ENCODE measurements around the gene VRK3.

The VRK3 gene

DNA sequence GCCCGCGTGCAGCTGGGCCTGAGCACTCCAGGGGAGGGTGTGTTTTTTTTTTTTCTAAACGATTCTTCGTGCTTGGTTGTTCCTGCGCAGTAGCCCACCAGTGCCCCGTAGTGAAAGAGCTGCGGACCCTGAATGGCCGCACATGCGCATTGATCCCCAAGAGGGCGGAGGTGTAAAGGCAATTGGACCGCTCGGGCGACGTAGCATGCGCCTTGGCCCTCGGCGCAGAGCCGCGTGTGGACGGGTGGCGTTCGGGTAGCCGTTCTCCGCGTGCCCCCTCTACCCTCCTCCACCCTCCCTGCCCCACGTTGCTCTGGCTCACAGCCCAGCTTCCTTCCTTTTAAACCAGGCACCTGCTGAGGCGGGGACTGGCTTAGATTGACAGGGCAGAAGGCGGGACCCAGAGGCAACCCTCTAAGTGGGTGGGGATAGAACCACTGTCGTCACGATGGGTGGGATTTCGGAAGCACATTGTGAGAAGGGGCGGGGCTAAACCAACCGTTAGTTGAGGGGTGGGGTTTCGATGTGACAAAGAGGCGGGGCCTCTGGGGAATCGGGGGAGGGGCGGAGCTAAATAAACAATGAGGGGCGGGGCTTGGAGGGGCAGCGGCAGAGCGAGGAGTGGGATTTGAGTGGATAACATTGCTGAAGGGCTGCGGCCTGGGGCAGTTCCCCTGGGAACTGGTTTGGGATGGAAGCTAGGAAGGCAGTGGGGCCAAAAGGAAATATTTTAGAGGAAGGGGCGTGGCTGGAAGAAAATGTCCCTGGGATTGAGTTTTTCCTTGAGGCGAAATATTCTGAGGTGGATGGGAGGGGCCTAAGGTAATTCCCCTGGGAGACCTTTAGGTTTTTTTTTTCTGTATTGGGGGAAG, 95.3 kb downstream of the VRK3 start:
- no peaks in the 10 kb centered on the region for H3F3A ChIP-seq (ENCODE audit: control insufficient read depth, insufficient read depth)
- H3K9me3 ChIP-seq (ENCODE audit: control insufficient read depth, insufficient read depth, low read length), result no peaks in the 10 kb centered on the region
- no peaks in the 10 kb centered on the region for H3K9me2 ChIP-seq (replicated peaks; ENCODE audit: control insufficient read depth, low read length)
- H3K36me3 ChIP-seq (ENCODE audit: control insufficient read depth, low read length), result peaks cover 73% of the 10 kb centered on the region
- H3K79me2 ChIP-seq (ENCODE audit: control insufficient read depth, low read length), result peaks cover 63% of the 10 kb centered on the region
- peak overlapping the region; percentile 94 for H3K4me2 ChIP-seq (ENCODE audit: low read length)
- peaks cover 37% of the 10 kb centered on the region for H3K4me1 ChIP-seq (ENCODE audit: control insufficient read depth, low read length)
- no peaks in the 10 kb centered on the region for H3K27me3 ChIP-seq (ENCODE audit: control insufficient read depth, low read length)
- peak overlapping the region; percentile 86 for H3K27ac ChIP-seq (ENCODE audit: low read depth, low read length)
- peak overlapping the region; percentile 82 for H3K4me3 ChIP-seq (ENCODE audit: low read length)
- TF ChIP-seq EZH2phosphoT487 (IDR thresholded peaks at IDR 0.05; ENCODE audit: borderline replicate concordance, low read length), result no peak
- TF ChIP-seq, protein P1, sequence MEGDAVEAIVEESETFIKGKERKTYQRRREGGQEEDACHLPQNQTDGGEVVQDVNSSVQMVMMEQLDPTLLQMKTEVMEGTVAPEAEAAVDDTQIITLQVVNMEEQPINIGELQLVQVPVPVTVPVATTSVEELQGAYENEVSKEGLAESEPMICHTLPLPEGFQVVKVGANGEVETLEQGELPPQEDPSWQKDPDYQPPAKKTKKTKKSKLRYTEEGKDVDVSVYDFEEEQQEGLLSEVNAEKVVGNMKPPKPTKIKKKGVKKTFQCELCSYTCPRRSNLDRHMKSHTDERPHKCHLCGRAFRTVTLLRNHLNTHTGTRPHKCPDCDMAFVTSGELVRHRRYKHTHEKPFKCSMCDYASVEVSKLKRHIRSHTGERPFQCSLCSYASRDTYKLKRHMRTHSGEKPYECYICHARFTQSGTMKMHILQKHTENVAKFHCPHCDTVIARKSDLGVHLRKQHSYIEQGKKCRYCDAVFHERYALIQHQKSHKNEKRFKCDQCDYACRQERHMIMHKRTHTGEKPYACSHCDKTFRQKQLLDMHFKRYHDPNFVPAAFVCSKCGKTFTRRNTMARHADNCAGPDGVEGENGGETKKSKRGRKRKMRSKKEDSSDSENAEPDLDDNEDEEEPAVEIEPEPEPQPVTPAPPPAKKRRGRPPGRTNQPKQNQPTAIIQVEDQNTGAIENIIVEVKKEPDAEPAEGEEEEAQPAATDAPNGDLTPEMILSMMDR (IDR thresholded peaks at IDR 0.05; ENCODE audit: low read depth, low read length, poor library complexity, severe bottlenecking), result no peak
- H4K20me1 ChIP-seq (ENCODE audit: control insufficient read depth, insufficient read depth, low read depth, low read length), result peaks cover 20% of the 10 kb centered on the region

GRCh38 chr19:49929121-49929610, 96.0 kb downstream of the VRK3 start, which contains the start of the genes ATF5 and NUP62:
Gene ATF5, plus strand, starts transcription at chr19:49929205. Its CDS starts 1,646 bp downstream, at chr19:49930851.
Gene NUP62, minus strand, starts transcription at chr19:49929504. Its CDS starts 19,697 bp downstream, at chr19:49909807.
- peaks cover 79% of the 10 kb centered on the region for H3K36me3 ChIP-seq (ENCODE audit: control insufficient read depth, low read length)
- H3K4me3 ChIP-seq (ENCODE audit: low read length), result peak within 1 kb of the TSS; percentile 82
- no peaks in the 10 kb centered on the region for H3K27me3 ChIP-seq (ENCODE audit: control insufficient read depth, low read length)
- no peaks in the 10 kb centered on the region for H3K9me3 ChIP-seq (ENCODE audit: control insufficient read depth, insufficient read depth, low read length)
- no peaks in the 10 kb centered on the region for H3F3A ChIP-seq (ENCODE audit: control insufficient read depth, insufficient read depth)
- no peaks in the 10 kb centered on the region for H3K9me2 ChIP-seq (replicated peaks; ENCODE audit: control insufficient read depth, low read length)
- peaks cover 44% of the 10 kb centered on the region for H3K4me1 ChIP-seq (ENCODE audit: control insufficient read depth, low read length)
- peaks cover 24% of the 10 kb centered on the region for H4K20me1 ChIP-seq (ENCODE audit: control insufficient read depth, insufficient read depth, low read depth, low read length)
- TF ChIP-seq, protein P1 (IDR thresholded peaks at IDR 0.05; ENCODE audit: low read depth, low read length, poor library complexity, severe bottlenecking), result no peak
- no peak for TF ChIP-seq EZH2phosphoT487 (IDR thresholded peaks at IDR 0.05; ENCODE audit: borderline replicate concordance, low read length)
- peaks cover 70% of the 10 kb centered on the region for H3K79me2 ChIP-seq (ENCODE audit: control insufficient read depth, low read length)
- H3K27ac ChIP-seq (ENCODE audit: low read depth, low read length), result peak within 1 kb of the TSS; percentile 86
- peak within 1 kb of the TSS; percentile 94 for H3K4me2 ChIP-seq (ENCODE audit: low read length)

DNA sequence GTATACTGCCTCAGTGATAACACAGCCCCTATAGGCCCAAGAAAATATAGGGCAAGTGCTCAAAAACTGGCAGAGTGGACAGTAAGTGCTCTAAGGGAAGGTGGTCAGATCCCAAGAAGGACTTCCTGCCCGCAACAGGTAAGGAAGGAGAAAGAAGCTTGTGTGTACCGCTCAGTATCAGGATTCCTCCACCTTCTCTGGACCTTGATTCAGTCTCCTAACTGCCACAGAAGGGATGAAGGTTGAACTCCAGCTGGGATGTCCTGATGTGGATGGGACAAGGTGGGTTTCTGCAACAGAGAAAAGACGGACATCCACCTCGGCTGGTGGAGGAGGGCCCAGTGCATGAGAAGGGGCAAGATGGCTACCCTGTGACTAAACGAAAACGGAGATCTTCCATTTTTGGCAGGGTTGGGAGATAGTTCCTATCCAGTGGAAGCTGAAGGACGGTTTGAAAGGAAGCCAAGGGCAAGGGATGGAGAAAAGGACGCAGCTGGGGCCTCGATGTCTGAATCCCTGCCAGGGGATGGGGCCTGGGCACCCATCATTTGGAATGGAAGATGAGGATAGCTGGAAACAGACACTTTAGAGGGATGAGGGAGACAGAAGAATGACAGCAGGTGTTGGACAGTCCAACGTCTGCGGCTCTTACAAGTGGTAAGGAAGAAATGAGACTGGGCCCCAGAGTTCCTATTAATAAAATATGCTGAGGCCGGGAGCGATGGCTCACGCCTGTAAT, 97.5 kb downstream of the VRK3 start:
- no peaks in the 10 kb centered on the region for H3F3A ChIP-seq (ENCODE audit: control insufficient read depth, insufficient read depth)
- H3K4me2 ChIP-seq (ENCODE audit: low read length), result peak overlapping the region; percentile 94
- no peaks in the 10 kb centered on the region for H3K9me3 ChIP-seq (ENCODE audit: control insufficient read depth, insufficient read depth, low read length)
- peaks cover 84% of the 10 kb centered on the region for H3K79me2 ChIP-seq (ENCODE audit: control insufficient read depth, low read length)
- H4K20me1 ChIP-seq (ENCODE audit: control insufficient read depth, insufficient read depth, low read depth, low read length), result peaks cover 20% of the 10 kb centered on the region
- H3K4me1 ChIP-seq (ENCODE audit: control insufficient read depth, low read length), result peaks cover 51% of the 10 kb centered on the region
- no peaks in the 10 kb centered on the region for H3K9me2 ChIP-seq (replicated peaks; ENCODE audit: control insufficient read depth, low read length)
- no peak for TF ChIP-seq EZH2phosphoT487 (IDR thresholded peaks at IDR 0.05; ENCODE audit: borderline replicate concordance, low read length)
- TF ChIP-seq, protein P1 (IDR thresholded peaks at IDR 0.05; ENCODE audit: low read depth, low read length, poor library complexity, severe bottlenecking), result no peak
- H3K27me3 ChIP-seq (ENCODE audit: control insufficient read depth, low read length), result no peaks in the 10 kb centered on the region
- H3K4me3 ChIP-seq (ENCODE audit: low read length), result peak overlapping the region; percentile 82
- H3K27ac ChIP-seq (ENCODE audit: low read depth, low read length), result peak overlapping the region; percentile 86; the same call in 1 of the 2 replicates
- H3K36me3 ChIP-seq (ENCODE audit: control insufficient read depth, low read length), result peaks cover 86% of the 10 kb centered on the region
